Measurements from ENCODE around the gene ZDHHC3.

ZDHHC3 gene

DNA sequence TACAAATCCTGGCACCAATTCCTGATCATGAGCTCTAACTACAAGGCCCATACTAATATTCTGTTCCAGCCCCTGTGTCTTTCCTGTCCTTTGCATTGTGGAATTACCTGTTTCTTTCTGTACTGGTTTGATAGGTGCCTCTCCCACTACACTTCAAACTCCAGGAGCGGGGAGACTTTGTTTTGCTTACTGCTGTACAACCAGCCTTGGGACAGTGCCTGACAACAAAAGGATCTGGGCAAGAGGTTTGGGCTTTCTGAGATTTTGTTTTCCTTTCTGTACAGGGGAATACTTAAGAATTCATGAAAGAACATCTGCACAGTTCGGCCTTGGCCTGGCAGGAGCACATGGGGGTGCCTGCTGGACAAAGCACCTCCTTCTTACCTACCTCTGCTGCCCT is 45.1 kb downstream of the ZDHHC3 start:
- H3K9ac ChIP-seq (ENCODE audit: low read depth, low read length), result no peak overlapping the region
- no peak for ATAC-seq (ENCODE audit: insufficient read depth, low read depth)
- no peaks in the 10 kb centered on the region for H4K20me1 ChIP-seq (ENCODE audit: insufficient read depth, low read length)
- H3K9me3 ChIP-seq (ENCODE audit: insufficient read depth, low read length, severe bottlenecking), result no peaks in the 10 kb centered on the region
- no peak overlapping the region for H3K4me3 ChIP-seq (ENCODE audit: low read depth in 1 of 2, low read length in 2 of 2)
- peaks cover 6% of the 10 kb centered on the region; the same call in 1 of the 2 replicates for H3K4me1 ChIP-seq (ENCODE audit: insufficient read depth, low read length)
- H2AFZ ChIP-seq (ENCODE audit: low read depth, low read length), result no peak overlapping the region
- H3K27me3 ChIP-seq (ENCODE audit: insufficient read depth, low read length, poor library complexity), result no peaks in the 10 kb centered on the region
- DNase-seq, result no peak
- no peak overlapping the region for H3K27ac ChIP-seq (ENCODE audit: low read length)
- H3K4me2 ChIP-seq (ENCODE audit: insufficient read depth, low read length), result no peak overlapping the region
- H3K36me3 ChIP-seq (ENCODE audit: insufficient read depth, low read length), result peaks cover 78% of the 10 kb centered on the region
- TF ChIP-seq EZH2 (IDR thresholded peaks at IDR 0.05; ENCODE audit: borderline replicate concordance, low read depth, low read length, severe bottlenecking) (no peak), CTCF (IDR thresholded peaks at IDR 0.05; ENCODE audit: borderline replicate concordance, extremely low read depth, low read length, poor library complexity, severe bottlenecking) (no peak)
- no peaks in the 10 kb centered on the region for H3K79me2 ChIP-seq (ENCODE audit: insufficient read depth, low read length)

GRCh38 chr3:44929782-44930181 is 46.2 kb downstream of the ZDHHC3 start:
- no peak for TF ChIP-seq CTCF (IDR thresholded peaks at IDR 0.05; ENCODE audit: borderline replicate concordance, extremely low read depth, low read length, poor library complexity, severe bottlenecking)
- TF ChIP-seq EZH2 (IDR thresholded peaks at IDR 0.05; ENCODE audit: borderline replicate concordance, low read depth, low read length, severe bottlenecking), result no peak
- H3K79me2 ChIP-seq (ENCODE audit: insufficient read depth, low read length), result no peaks in the 10 kb centered on the region
- ATAC-seq (ENCODE audit: insufficient read depth, low read depth) (no peak), DNase-seq (no peak)
- H3K9me3 ChIP-seq (ENCODE audit: insufficient read depth, low read length, severe bottlenecking), result no peaks in the 10 kb centered on the region
- no peak overlapping the region for H3K4me3 ChIP-seq (ENCODE audit: low read depth in 1 of 2, low read length in 2 of 2)
- no peaks in the 10 kb centered on the region for H3K27me3 ChIP-seq (ENCODE audit: insufficient read depth, low read length, poor library complexity)
- no peaks in the 10 kb centered on the region for H4K20me1 ChIP-seq (ENCODE audit: insufficient read depth, low read length)
- no peak overlapping the region for H3K9ac ChIP-seq (ENCODE audit: low read depth, low read length)
- H3K4me2 ChIP-seq (ENCODE audit: insufficient read depth, low read length), result no peak overlapping the region
- H2AFZ ChIP-seq (ENCODE audit: low read depth, low read length), result no peak overlapping the region
- H3K36me3 ChIP-seq (ENCODE audit: insufficient read depth, low read length), result peaks cover 83% of the 10 kb centered on the region
- no peak overlapping the region for H3K27ac ChIP-seq (ENCODE audit: low read length)
- H3K4me1 ChIP-seq (ENCODE audit: insufficient read depth, low read length), result peaks cover 6% of the 10 kb centered on the region; the same call in 1 of the 2 replicates

GRCh38 chr3:44927371-44927770 is 48.6 kb downstream of the ZDHHC3 start:
- no peaks in the 10 kb centered on the region for H3K9me3 ChIP-seq (ENCODE audit: insufficient read depth, low read length, severe bottlenecking)
- TF ChIP-seq EZH2 (IDR thresholded peaks at IDR 0.05; ENCODE audit: borderline replicate concordance, low read depth, low read length, severe bottlenecking) (no peak), CTCF (IDR thresholded peaks at IDR 0.05; ENCODE audit: borderline replicate concordance, extremely low read depth, low read length, poor library complexity, severe bottlenecking) (peak; percentile 10)
- no peak overlapping the region for H2AFZ ChIP-seq (ENCODE audit: low read depth, low read length)
- H3K4me3 ChIP-seq (ENCODE audit: low read depth in 1 of 2, low read length in 2 of 2), result no peak overlapping the region
- DNase-seq (no peak), ATAC-seq (ENCODE audit: insufficient read depth, low read depth) (no peak)
- H3K27me3 ChIP-seq (ENCODE audit: insufficient read depth, low read length, poor library complexity), result no peaks in the 10 kb centered on the region
- H3K4me2 ChIP-seq (ENCODE audit: insufficient read depth, low read length), result no peak overlapping the region
- H3K27ac ChIP-seq (ENCODE audit: low read length), result no peak overlapping the region
- no peaks in the 10 kb centered on the region for H4K20me1 ChIP-seq (ENCODE audit: insufficient read depth, low read length)
- H3K36me3 ChIP-seq (ENCODE audit: insufficient read depth, low read length), result peaks cover 63% of the 10 kb centered on the region
- no peak overlapping the region for H3K9ac ChIP-seq (ENCODE audit: low read depth, low read length)
- H3K4me1 ChIP-seq (ENCODE audit: insufficient read depth, low read length), result no peaks in the 10 kb centered on the region
- H3K79me2 ChIP-seq (ENCODE audit: insufficient read depth, low read length), result no peaks in the 10 kb centered on the region

GRCh38 chr3:44926921-44927320 is 49.1 kb downstream of the ZDHHC3 start:
- Histone ChIP-seq H3K4me3 (ENCODE audit: low read depth in 1 of 2, low read length in 2 of 2) (no peak overlapping the region), H3K4me2 (ENCODE audit: insufficient read depth, low read length) (no peak overlapping the region), H4K20me1 (ENCODE audit: insufficient read depth, low read length) (no peaks in the 10 kb centered on the region), H3K27me3 (ENCODE audit: insufficient read depth, low read length, poor library complexity) (no peaks in the 10 kb centered on the region), H3K9ac (ENCODE audit: low read depth, low read length) (no peak overlapping the region), H2AFZ (ENCODE audit: low read depth, low read length) (no peak overlapping the region), H3K27ac (ENCODE audit: low read length) (no peak overlapping the region), H3K36me3 (ENCODE audit: insufficient read depth, low read length) (peaks cover 63% of the 10 kb centered on the region), H3K4me1 (ENCODE audit: insufficient read depth, low read length) (no peaks in the 10 kb centered on the region), H3K79me2 (ENCODE audit: insufficient read depth, low read length) (no peaks in the 10 kb centered on the region), H3K9me3 (ENCODE audit: insufficient read depth, low read length, severe bottlenecking) (no peaks in the 10 kb centered on the region)
- ATAC-seq (ENCODE audit: insufficient read depth, low read depth) (no peak), DNase-seq (no peak)
- TF ChIP-seq EZH2 (IDR thresholded peaks at IDR 0.05; ENCODE audit: borderline replicate concordance, low read depth, low read length, severe bottlenecking) (no peak), CTCF (IDR thresholded peaks at IDR 0.05; ENCODE audit: borderline replicate concordance, extremely low read depth, low read length, poor library complexity, severe bottlenecking) (no peak)

All from DND-41 (cell line).